Neural progenitor cell (in vitro differentiated cells): ENCODE data around the gene RBM15. TPM values are rescaled to one million over a fixed set of nuclear protein-coding genes. Genes with fewer than 3 reads are reported as not detected.

Experiments
- DNase-seq: peaks from one replicate; pipeline ENCODE4 v3.0.0-alpha.2; 2016; ENCODE audit warnings: low spot score
- H2AFZ ChIP-seq: fragments of 200-600 bp; sonication (generic); replicated peaks from 2 replicates; pipeline ENCODE4 v1.6.1; 2016; ENCODE audit warnings: antibody characterized with exemption
- H3F3A ChIP-seq: fragments of 200-600 bp; sonication (generic); 2 replicates; pipeline ENCODE4 v1.6.1; 2016; ENCODE audit warnings: antibody characterized with exemption, low read depth
- H3K27ac ChIP-seq: fragments of 200-600 bp; sonication (generic); 2 replicates; pipeline ENCODE4 v1.5.1; 2016; ENCODE audit warnings: mild to moderate bottlenecking
- H3K27me3 ChIP-seq: fragments of 200-600 bp; sonication (generic); 2 replicates; pipeline ENCODE4 v1.6.1; 2016; ENCODE audit warnings: mild to moderate bottlenecking, moderate library complexity
- H3K36me3 ChIP-seq: fragments of 200-600 bp; sonication (generic); 2 replicates; pipeline ENCODE4 v1.5.1; 2016
- H3K4me1 ChIP-seq: fragments of 200-600 bp; sonication (generic); 2 replicates; pipeline ENCODE4 v1.6.1; 2016; ENCODE audit warnings: mixed run types
- H3K4me2 ChIP-seq: fragments of 200-600 bp; sonication (generic); 2 replicates; pipeline ENCODE4 v1.6.1; 2016
- H3K4me3 ChIP-seq: fragments of 200-600 bp; sonication (generic); 2 replicates; pipeline ENCODE4 v1.5.1; 2016
- H3K79me2 ChIP-seq: fragments of 200-600 bp; sonication (generic); 2 replicates; pipeline ENCODE4 v1.6.1; 2016; ENCODE audit warnings: low read depth
- H3K9ac ChIP-seq: fragments of 200-600 bp; sonication (generic); 2 replicates; pipeline ENCODE4 v1.6.1; 2016
- H3K9me3 ChIP-seq: fragments of 200-600 bp; sonication (generic); 2 replicates; pipeline ENCODE4 v1.5.1; 2016; ENCODE audit warnings: low read depth
- H4K20me1 ChIP-seq: fragments of 200-600 bp; sonication (generic); 2 replicates; pipeline ENCODE4 v1.6.1; 2016; ENCODE audit warnings: low read depth
- H3K27ac Mint-ChIP-seq: 3 replicates; pipeline ENCODE4 v1.8.0; 2021; ENCODE audit warnings: mixed read lengths
- H3K27me3 Mint-ChIP-seq: 2 replicates; pipeline ENCODE4 v1.8.0; 2022; ENCODE audit warnings: low read depth, mild to moderate bottlenecking, inconsistent platforms, moderate library complexity, mixed read lengths; ENCODE audit not compliant: insufficient read depth
- H3K36me3 Mint-ChIP-seq: 3 replicates; pipeline ENCODE4 v1.8.0; 2021; ENCODE audit warnings: mixed read lengths
- H3K4me1 Mint-ChIP-seq: 3 replicates; pipeline ENCODE4 v1.8.0; 2021; ENCODE audit warnings: mixed read lengths
- H3K4me3 Mint-ChIP-seq: 3 replicates; pipeline ENCODE4 v1.8.0; 2021; ENCODE audit warnings: mild to moderate bottlenecking, moderate library complexity, mixed read lengths
- H3K9me3 Mint-ChIP-seq: 3 replicates; pipeline ENCODE4 v1.8.0; 2020; ENCODE audit warnings: mixed read lengths
- CTCF ChIP-seq: fragments of 200-600 bp; sonication (generic); IDR thresholded peaks from 2 replicates; pipeline ENCODE4 v1.5.1; 2017; ENCODE audit warnings: antibody characterized with exemption, mild to moderate bottlenecking
- EZH2 ChIP-seq: fragments of 200-600 bp; sonication (generic); IDR thresholded peaks from 2 replicates; pipeline ENCODE4 v1.6.1; 2017; ENCODE audit warnings: antibody characterized with exemption, mild to moderate bottlenecking, moderate library complexity
- EZH2phosphoT487 ChIP-seq: fragments of 200-600 bp; sonication (generic); IDR thresholded peaks from 2 replicates; pipeline ENCODE4 v1.6.1; 2017; ENCODE audit warnings: antibody characterized with exemption
- total RNA-seq: library from RNA; depleted of rRNA; stranded (reverse); fragments of >200 nt; gene quantifications from 2 replicates; pipeline ENCODE4 v1.2.3, GENCODE V29; 2015; ENCODE audit warnings: low replicate concordance

Gene RBM15
- total RNA-seq, 1 donor from 2014 or later, result 66.9 TPM

- no peaks in the 10 kb centered on the region for H4K20me1 ChIP-seq
- H3K4me1 Mint-ChIP-seq, result peaks cover 10% of the 10 kb centered on the region
- no peak overlapping the region for H3K27ac ChIP-seq
- no peak overlapping the region for H3K27ac Mint-ChIP-seq
- H3F3A ChIP-seq, result no peaks in the 10 kb centered on the region
- no peak overlapping the region for H3K9ac ChIP-seq
- H3K79me2 ChIP-seq, result no peaks in the 10 kb centered on the region
- no peak overlapping the region for H2AFZ ChIP-seq
- H3K4me2 ChIP-seq, result no peak overlapping the region
- H3K4me3 Mint-ChIP-seq, result no peak overlapping the region
- DNase-seq, result no peak
- H3K36me3 ChIP-seq, result no peaks in the 10 kb centered on the region
- no peaks in the 10 kb centered on the region for H3K9me3 Mint-ChIP-seq
- H3K36me3 Mint-ChIP-seq, result no peaks in the 10 kb centered on the region
- no peaks in the 10 kb centered on the region for H3K9me3 ChIP-seq
- no peaks in the 10 kb centered on the region for H3K27me3 ChIP-seq
- H3K4me3 ChIP-seq, result no peak overlapping the region
- TF ChIP-seq CTCF (no peak), EZH2phosphoT487 (no peak), EZH2 (no peak)
- peaks cover 11% of the 10 kb centered on the region for H3K27me3 Mint-ChIP-seq
- no peaks in the 10 kb centered on the region for H3K4me1 ChIP-seq
Measured at GRCh38 chr1:110307239-110307974, 31.8 kb upstream of the RBM15 start.

- TF ChIP-seq EZH2phosphoT487, result no peak
- no peak for TF ChIP-seq EZH2
- no peak for TF ChIP-seq CTCF
- Histone ChIP-seq H3K9ac (no peak overlapping the region), H3F3A (no peaks in the 10 kb centered on the region), H3K27me3 (no peaks in the 10 kb centered on the region), H3K9me3 (no peaks in the 10 kb centered on the region), H4K20me1 (no peaks in the 10 kb centered on the region), H3K79me2 (no peaks in the 10 kb centered on the region), H3K27ac (no peak overlapping the region), H2AFZ (no peak overlapping the region), H3K4me1 (no peaks in the 10 kb centered on the region), H3K4me2 (no peak overlapping the region), H3K4me3 (no peak overlapping the region), H3K36me3 (no peaks in the 10 kb centered on the region)
- Mint-ChIP-seq H3K27ac (no peak overlapping the region), H3K27me3 (peaks cover 8% of the 10 kb centered on the region), H3K4me3 (no peak overlapping the region), H3K9me3 (no peaks in the 10 kb centered on the region), H3K4me1 (peaks cover 13% of the 10 kb centered on the region), H3K36me3 (no peaks in the 10 kb centered on the region)
- DNase-seq, result no peak
Measured at GRCh38 chr1:110308247-110308646, 30.9 kb upstream of the RBM15 start.

- Histone ChIP-seq H3K79me2 (no peaks in the 10 kb centered on the region), H4K20me1 (no peaks in the 10 kb centered on the region), H3K9me3 (no peaks in the 10 kb centered on the region), H3F3A (no peaks in the 10 kb centered on the region), H3K9ac (no peak overlapping the region), H3K4me3 (no peak overlapping the region), H3K27me3 (no peaks in the 10 kb centered on the region), H3K27ac (no peak overlapping the region), H2AFZ (no peak overlapping the region), H3K4me2 (no peak overlapping the region), H3K36me3 (no peaks in the 10 kb centered on the region), H3K4me1 (no peaks in the 10 kb centered on the region)
- no peak for DNase-seq
- H3K36me3 Mint-ChIP-seq, result no peaks in the 10 kb centered on the region
- H3K27ac Mint-ChIP-seq, result no peak overlapping the region
- H3K27me3 Mint-ChIP-seq, result peaks cover 8% of the 10 kb centered on the region
- TF ChIP-seq EZH2 (no peak), EZH2phosphoT487 (no peak), CTCF (no peak)
- H3K4me3 Mint-ChIP-seq, result no peak overlapping the region
- no peaks in the 10 kb centered on the region for H3K9me3 Mint-ChIP-seq
- H3K4me1 Mint-ChIP-seq, result peaks cover 13% of the 10 kb centered on the region
Measured at GRCh38 chr1:110309139-110309538, 30.0 kb upstream of the RBM15 start.
